SJCRH30 (cell line): Measurements from ENCODE around the gene PHKG1. TPM values are rescaled to one million over a fixed set of nuclear protein-coding genes. Genes with fewer than 3 reads are reported as not detected.
"Not testable (repeated sequence)": the region's sequence is repeated elsewhere in the genome, so short reads cannot be mapped to it uniquely, and the experiment has no call there.

Experiments
- DNase-seq, 2 experiments: peaks; one replicate each; pipeline ENCODE4 v3.0.0-alpha.2; 2015 to 2020
- H3K27ac ChIP-seq: fragments of 250-450 bp; sonication (Bioruptor Pico); 2 replicates; pipeline ENCODE4 v1.5.1; 2020; ENCODE audit warnings: mild to moderate bottlenecking, moderate library complexity
- H3K27me3 ChIP-seq: fragments of 250-450 bp; sonication (Bioruptor Pico); 2 replicates; pipeline ENCODE4 v1.5.1; 2020; ENCODE audit warnings: mild to moderate bottlenecking, moderate library complexity
- H3K36me3 ChIP-seq: fragments of 250-450 bp; sonication (Bioruptor Pico); 2 replicates; pipeline ENCODE4 v1.5.1; 2020; ENCODE audit warnings: mild to moderate bottlenecking, moderate library complexity
- H3K4me1 ChIP-seq: fragments of 250-450 bp; sonication (Bioruptor Pico); 2 replicates; pipeline ENCODE4 v1.5.1; 2020; ENCODE audit warnings: mild to moderate bottlenecking, moderate library complexity
- H3K4me3 ChIP-seq: fragments of 250-450 bp; sonication (Bioruptor Pico); 2 replicates; pipeline ENCODE4 v1.5.1; 2020; ENCODE audit warnings: mild to moderate bottlenecking, moderate library complexity
- H3K9me3 ChIP-seq: fragments of 250-450 bp; sonication (Bioruptor Pico); replicated peaks from 2 replicates; pipeline ENCODE4 v1.5.1; 2020; ENCODE audit warnings: mild to moderate bottlenecking, moderate library complexity
- total RNA-seq: library from RNA; depleted of rRNA; stranded (reverse); fragments of >200 nt; shearing (Covaris generic); gene quantifications from 2 replicates; pipeline ENCODE4 v1.2.3, GENCODE V29; 2014; rRNA removed

Gene PHKG1
- total RNA-seq, 1 experiment from 2014 or later = 1.4 TPM

GRCh38 chr7:56033671-56034432 is 58.9 kb downstream of the PHKG1 start:
- DNase-seq = peak; percentile 92 to 95
- Histone ChIP-seq H3K27me3 (no peaks in the 10 kb centered on the region), H3K36me3 (peaks cover 11% of the 10 kb centered on the region), H3K27ac (peak overlapping the region; percentile 57), H3K9me3 (no peaks in the 10 kb centered on the region), H3K4me1 (no peaks in the 10 kb centered on the region), H3K4me3 (peak overlapping the region; percentile 61)

GRCh38 chr7:56032578-56032977 is 60.2 kb downstream of the PHKG1 start:
- H3K4me1 ChIP-seq, H3K9me3 ChIP-seq, H3K27me3 ChIP-seq, DNase-seq, H3K4me3 ChIP-seq, H3K27ac ChIP-seq: not testable (repeated sequence)
- peaks cover 17% of the 10 kb centered on the region for H3K36me3 ChIP-seq

GRCh38 chr7:56031556-56031955 is 61.2 kb downstream of the PHKG1 start:
- not testable (repeated sequence) for H3K27ac ChIP-seq, DNase-seq, H3K4me1 ChIP-seq, H3K27me3 ChIP-seq, H3K9me3 ChIP-seq, H3K4me3 ChIP-seq
- H3K36me3 ChIP-seq = peaks cover 24% of the 10 kb centered on the region

- Histone ChIP-seq H3K36me3 (peaks cover 29% of the 10 kb centered on the region), H3K4me3 (no peak overlapping the region), H3K9me3 (no peaks in the 10 kb centered on the region), H3K27ac (no peak overlapping the region), H3K27me3 (no peaks in the 10 kb centered on the region), H3K4me1 (no peaks in the 10 kb centered on the region)
- DNase-seq = no peak
Measured at GRCh38 chr7:56030340-56030739, 62.4 kb downstream of the PHKG1 start.

Other genes starting within 250 kb of the PHKG1 start
- not detected in 2 replicates for gene SEPTIN14, start 230.2 kb downstream of the PHKG1 start, total RNA-seq
- 9.0 and 10.1 TPM in 2 replicates for gene ZNF713, start 205.5 kb downstream of the PHKG1 start, total RNA-seq
- gene MRPS17, start 141.1 kb downstream of the PHKG1 start, total RNA-seq = 40.3 TPM in 2 replicates
- gene NIPSNAP2, start 128.4 kb downstream of the PHKG1 start, total RNA-seq = 59.1 and 63.7 TPM in 2 replicates
- gene PSPH, start 41.5 kb downstream of the PHKG1 start, total RNA-seq = 39.6 and 53.2 TPM in 2 replicates
- gene CCT6A, start 41.2 kb downstream of the PHKG1 start, total RNA-seq = 484 and 522 TPM in 2 replicates
- 73.9 and 78.9 TPM in 2 replicates for gene SUMF2, start 28.7 kb downstream of the PHKG1 start, total RNA-seq
- gene CHCHD2, start 13.5 kb upstream of the PHKG1 start, total RNA-seq = 603 and 727 TPM in 2 replicates
- not detected in 2 replicates for gene NUPR2, start 23.5 kb upstream of the PHKG1 start, total RNA-seq